AG08396 (cell line): ENCODE data around the gene GRIK4.
A peak's percentile ranks its signal among the peaks of the same experiment; 100 is the strongest.
"Not testable (repeated sequence)": the region's sequence is repeated elsewhere in the genome, so short reads cannot be mapped to it uniquely, and the experiment has no call there.

Experiments
- DNase-seq: peaks from one replicate; pipeline ENCODE4 v3.0.0; 2012; ENCODE audit warnings: low spot score, mixed read lengths

GRIK4 gene

GRCh38 chr11:120608760-120609211, 97.2 kb downstream of the GRIK4 start:
- DNase-seq, result peak; percentile 35

GRCh38 chr11:120610111-120610510, 98.6 kb downstream of the GRIK4 start:
- DNase-seq, result no peak

GRCh38 chr11:120611581-120611980, 100.0 kb downstream of the GRIK4 start:
- no peak for DNase-seq

GRCh38 chr11:120612513-120613263, 101.1 kb downstream of the GRIK4 start:
- peak; percentile 32 for DNase-seq

GRCh38 chr11:120613264-120614226, 102.0 kb downstream of the GRIK4 start:
- no peak for DNase-seq

- DNase-seq, result no peak
Measured at GRCh38 chr11:120615391-120615790, 103.8 kb downstream of the GRIK4 start.

GRCh38 chr11:120618399-120618798, 106.9 kb downstream of the GRIK4 start:
- DNase-seq, result no peak

- DNase-seq, result no peak
Measured at GRCh38 chr11:120622189-120622875, 110.8 kb downstream of the GRIK4 start.

GRCh38 chr11:120624992-120625391, 113.4 kb downstream of the GRIK4 start:
- DNase-seq, result not testable (repeated sequence)

GRCh38 chr11:120625565-120625964, 114.0 kb downstream of the GRIK4 start:
- no peak for DNase-seq

GRCh38 chr11:120626791-120627190, 115.2 kb downstream of the GRIK4 start:
- no peak for DNase-seq

- no peak for DNase-seq
Measured at GRCh38 chr11:120627327-120628163, 116.0 kb downstream of the GRIK4 start.

- DNase-seq, result no peak
Measured at GRCh38 chr11:120629407-120630080, 118.0 kb downstream of the GRIK4 start.

GRCh38 chr11:120630122-120630521, 118.6 kb downstream of the GRIK4 start:
- no peak for DNase-seq

- no peak for DNase-seq
Measured at GRCh38 chr11:120632579-120632978, 121.0 kb downstream of the GRIK4 start.

- no peak for DNase-seq
Measured at GRCh38 chr11:120633616-120634393, 122.3 kb downstream of the GRIK4 start.

GRCh38 chr11:120634706-120635105, 123.2 kb downstream of the GRIK4 start:
- no peak for DNase-seq

GRCh38 chr11:120635136-120635810, 123.7 kb downstream of the GRIK4 start:
- no peak for DNase-seq

GRCh38 chr11:120637131-120637530, 125.6 kb downstream of the GRIK4 start:
- DNase-seq, result no peak
